ENCODE measurements around the gene LPAR2.

DNA sequence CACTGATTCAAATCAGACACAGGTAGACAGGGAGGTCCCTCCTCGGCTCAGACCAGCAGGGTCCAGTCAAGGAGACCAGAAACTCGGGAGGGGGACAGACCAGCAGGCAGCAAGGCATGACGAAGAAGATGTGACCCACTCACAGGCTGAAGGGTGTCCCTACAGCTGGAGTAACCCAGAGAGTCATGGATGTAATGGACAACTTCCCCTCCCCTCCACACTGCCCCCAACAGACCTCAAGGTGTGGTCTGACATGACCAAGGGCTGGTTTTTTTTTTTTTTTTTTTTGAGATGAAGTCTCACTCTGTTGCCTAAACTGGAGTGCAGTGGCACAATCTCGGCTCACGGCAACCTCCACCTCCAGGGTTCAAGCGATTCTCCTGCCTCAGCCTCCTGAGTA is 43.7 kb downstream of the LPAR2 start:
- TF ChIP-seq, protein P1, sequence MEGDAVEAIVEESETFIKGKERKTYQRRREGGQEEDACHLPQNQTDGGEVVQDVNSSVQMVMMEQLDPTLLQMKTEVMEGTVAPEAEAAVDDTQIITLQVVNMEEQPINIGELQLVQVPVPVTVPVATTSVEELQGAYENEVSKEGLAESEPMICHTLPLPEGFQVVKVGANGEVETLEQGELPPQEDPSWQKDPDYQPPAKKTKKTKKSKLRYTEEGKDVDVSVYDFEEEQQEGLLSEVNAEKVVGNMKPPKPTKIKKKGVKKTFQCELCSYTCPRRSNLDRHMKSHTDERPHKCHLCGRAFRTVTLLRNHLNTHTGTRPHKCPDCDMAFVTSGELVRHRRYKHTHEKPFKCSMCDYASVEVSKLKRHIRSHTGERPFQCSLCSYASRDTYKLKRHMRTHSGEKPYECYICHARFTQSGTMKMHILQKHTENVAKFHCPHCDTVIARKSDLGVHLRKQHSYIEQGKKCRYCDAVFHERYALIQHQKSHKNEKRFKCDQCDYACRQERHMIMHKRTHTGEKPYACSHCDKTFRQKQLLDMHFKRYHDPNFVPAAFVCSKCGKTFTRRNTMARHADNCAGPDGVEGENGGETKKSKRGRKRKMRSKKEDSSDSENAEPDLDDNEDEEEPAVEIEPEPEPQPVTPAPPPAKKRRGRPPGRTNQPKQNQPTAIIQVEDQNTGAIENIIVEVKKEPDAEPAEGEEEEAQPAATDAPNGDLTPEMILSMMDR (conservative IDR thresholded peaks at IDR 0.05; ENCODE audit: low read depth, low read length), result no peak
- TF ChIP-seq EZH2 (IDR thresholded peaks at IDR 0.05; ENCODE audit: low read length, unreplicated experiment), result no peak

Measured in PC-3 (cell line).